DMS 273 (cell line): ENCODE measurements around the gene ZHX3.

Experiments used
- DNase-seq: peaks from one replicate; lab custom pipeline; 2025; ENCODE audit not compliant: unreplicated experiment; lab: John Stamatoyannopoulos, UW

The ZHX3 gene

DNA sequence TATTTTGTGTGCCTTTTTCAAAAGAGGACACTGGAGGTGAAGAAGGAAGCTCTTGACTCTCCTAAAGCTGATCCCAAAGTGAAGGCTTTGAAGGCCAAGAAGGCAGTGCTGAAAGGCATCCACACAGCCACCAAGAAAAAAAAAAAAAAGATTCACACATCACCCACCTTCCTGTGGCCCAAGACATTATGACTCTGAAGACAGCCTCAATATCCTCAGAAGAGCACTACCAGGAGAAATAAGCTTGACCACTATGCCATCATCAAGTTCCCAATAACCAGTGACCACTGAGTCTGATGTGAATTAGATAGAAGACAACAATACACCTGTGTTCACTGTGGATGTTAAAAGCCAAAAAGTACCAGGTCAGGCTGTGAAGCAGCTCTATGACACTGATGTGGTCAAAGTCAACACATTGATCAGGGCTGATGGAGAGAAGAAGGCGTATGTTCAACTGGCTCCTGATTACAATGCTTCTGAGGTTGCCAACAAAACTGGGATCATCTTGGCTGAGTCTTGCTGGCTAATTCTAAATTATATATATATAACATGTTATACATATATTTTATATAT lies 120.8 kb downstream of the ZHX3 start:
- DNase-seq: no peak

DNA sequence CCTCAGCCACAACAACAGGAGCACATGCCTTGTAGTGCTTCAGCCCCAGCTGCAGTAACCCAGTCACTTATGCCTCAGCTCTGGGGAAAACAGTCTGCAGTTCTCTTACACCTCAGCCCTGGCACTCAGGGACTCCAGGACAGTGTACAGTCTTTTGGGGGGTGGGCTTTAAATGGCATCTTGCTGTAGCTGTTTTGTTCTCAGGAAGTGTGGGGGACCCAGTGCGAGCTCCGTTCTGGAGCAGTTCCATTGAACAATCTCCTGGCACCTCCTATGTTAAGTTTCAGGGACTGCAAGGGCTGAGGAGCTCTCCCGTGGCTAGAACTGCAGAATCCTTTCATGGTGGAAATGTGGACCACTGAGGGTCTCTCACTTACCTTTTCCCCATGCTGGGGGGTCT lies 125.0 kb downstream of the ZHX3 start:
- no peak for DNase-seq

DNA sequence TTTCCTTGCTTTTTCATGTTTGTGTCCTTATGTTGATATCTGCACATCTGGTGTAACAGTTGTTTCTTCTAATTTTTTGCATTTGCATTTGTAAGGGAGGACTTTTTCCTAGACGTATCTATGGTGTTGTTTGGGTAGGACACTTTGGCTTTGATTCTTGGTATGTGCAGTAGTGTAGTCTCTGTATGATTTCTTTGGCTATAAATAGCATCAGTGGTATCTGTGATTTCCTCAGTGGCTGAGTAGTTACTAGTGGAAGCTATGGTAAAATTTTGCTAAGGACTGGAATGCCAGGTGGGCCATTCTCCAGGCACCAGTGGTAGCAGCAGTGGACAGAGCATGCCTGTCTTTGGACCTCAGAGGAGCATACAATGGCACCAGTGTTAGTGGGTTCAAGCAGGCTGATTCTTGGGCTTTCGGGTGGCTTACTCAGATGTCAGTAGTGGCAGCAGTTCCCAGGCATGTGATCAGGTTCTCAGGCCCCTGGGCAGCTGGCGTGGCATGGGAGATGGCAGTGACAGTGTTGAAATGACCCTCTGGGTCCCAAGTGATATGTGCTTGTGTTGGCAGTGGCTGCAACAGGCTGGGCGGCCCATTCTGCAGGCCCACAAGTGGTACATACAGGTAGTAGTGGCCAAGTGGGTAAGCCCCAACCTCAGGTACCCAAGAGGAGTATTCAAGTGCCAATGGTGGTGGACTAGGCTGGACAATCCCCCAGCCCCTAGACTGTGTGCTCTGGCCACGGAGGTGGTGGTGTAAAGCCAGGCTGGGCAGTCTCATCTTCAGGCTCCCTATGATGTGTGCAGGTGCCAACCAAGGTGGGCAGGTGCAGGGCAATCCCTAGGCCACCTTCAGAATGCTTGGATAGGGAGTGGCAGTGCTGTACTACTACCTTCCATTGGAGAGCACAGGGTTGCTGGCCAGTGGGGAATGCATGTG lies 125.7 kb downstream of the ZHX3 start:
- no peak for DNase-seq

DNA sequence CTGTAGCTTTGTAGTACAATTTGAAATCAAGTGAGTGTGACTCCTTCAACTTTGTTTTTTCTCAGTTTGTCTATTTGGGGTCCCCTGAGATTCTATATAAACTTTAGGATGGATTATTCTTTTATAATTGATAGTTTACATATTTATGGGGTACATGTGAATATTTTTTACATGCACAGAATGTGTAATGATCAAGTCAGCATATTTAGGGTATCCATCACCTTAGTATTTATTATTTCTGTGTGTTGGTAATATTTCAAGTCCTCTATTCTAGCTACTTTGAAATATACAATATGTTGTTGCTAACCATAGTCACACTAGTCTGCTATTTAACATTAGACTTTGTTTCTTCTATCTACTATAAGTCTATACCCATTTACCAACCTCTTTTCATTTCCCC lies 129.9 kb downstream of the ZHX3 start:
- no peak for DNase-seq

DNA sequence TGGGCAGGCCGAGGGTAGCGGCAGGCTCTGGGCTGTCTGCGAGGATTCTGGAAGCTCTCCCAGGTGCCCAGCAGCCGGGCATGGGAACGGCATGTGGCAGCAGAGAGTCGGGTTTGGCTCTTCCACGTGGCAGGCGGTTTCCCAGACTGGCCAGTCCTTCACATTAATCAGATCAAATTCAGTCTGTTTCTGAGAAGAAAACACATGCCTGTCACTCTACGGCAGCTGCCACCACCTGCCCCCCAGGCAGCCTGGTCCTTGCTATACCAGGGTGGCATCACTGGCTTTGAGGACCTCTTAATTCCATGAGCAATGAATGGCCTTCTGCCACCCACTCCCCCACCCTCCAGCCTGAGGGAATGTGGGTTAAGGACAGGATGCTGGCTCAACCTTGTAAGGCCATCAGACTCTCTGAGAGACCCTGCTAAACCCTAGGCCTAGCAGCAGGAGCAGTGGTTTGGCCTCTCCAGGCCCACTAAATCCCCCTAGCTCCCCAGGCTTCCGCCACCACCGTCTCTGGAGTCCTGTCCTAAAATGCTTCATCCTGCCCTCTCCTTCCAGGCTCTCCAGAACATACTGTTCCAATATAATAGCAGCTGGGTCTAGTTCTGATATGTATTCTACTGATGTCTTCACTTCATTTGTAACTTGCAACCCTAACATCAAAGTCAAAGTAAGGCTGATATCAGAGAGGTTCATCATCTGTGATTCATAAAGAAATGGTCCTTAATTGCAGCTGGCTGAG lies 132.3 kb downstream of the ZHX3 start:
- no peak for DNase-seq

DNA sequence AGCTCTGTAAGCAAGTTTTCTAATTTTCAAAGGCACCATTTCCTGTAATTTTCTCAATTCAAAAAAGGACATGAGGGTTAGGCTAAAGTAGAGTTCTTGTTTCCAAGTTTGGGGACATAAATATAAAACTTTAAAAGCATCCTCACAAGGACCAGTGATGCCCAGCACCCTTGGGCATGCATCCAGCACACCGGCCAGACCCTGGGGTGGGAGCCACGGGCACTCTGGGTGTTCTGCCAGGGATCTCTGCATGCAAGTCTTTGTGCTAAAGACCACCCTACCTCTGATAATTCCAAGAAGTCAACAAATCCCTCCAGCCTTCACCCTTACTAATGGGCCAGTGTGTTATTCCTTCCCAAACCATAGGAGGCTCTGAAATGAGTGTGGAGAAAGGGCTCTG lies 133.7 kb downstream of the ZHX3 start:
- no peak for DNase-seq

DNA sequence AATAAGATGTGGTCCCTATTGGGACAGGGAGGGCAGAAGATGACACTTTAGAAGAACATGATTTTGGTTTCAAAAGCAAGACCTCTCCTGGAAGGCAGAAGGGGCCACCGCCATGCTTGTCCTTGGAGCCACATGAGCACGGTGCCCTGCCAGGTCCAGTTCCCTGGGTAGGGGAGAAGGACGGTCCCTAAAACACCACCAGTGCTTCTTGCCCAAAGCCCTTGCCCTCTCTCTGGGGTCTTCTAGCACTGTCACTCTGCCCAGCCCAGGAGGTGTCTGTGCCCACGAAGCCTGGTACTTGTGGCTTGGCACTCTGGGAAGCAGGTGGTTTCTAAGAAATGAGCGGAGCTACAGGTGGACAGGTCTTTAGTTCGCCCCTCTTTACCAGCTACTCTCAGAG lies 134.1 kb downstream of the ZHX3 start:
- no peak for DNase-seq

DNA sequence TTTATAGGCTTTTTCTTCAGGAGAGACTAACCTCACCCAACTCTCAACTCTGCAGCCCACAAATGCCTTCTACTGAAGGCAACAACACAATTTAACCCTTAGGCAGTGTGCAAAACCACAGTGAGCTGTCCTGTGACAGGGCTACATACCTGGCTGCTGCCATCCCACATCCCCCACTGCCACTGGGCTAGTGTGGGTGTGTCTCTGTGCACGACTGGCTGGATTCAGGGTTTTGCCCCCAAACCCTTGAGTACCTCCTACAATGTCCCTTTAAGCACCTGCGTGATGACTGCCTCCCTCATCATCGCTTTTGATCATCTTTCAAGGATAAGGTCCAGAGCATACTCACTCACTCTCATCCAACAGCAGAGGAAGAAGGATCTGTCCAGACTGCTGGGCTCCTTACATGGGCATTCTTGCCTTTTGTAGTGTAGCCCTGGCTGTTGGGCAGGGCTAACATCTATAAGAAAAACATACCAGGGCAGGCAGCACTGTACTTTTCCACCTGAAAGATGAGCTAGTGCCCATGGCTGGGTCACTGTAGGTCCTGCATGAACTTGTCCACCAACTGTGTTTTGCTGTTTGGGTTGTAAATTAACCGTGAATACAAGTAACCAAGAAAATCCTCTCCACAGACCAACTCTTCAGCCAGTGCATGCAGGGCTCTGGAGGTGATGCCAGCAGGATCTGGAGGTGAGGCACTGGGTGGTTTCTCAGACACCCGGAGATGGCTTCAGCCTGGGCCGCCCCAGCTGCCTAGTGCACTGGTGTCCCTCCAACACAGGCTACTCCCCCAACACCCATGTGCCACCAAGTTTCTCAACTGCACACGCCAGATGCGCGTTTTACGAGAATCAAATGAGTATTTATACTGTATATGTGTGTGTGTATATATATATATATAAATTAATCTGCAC lies 135.0 kb downstream of the ZHX3 start:
- DNase-seq: no peak

DNA sequence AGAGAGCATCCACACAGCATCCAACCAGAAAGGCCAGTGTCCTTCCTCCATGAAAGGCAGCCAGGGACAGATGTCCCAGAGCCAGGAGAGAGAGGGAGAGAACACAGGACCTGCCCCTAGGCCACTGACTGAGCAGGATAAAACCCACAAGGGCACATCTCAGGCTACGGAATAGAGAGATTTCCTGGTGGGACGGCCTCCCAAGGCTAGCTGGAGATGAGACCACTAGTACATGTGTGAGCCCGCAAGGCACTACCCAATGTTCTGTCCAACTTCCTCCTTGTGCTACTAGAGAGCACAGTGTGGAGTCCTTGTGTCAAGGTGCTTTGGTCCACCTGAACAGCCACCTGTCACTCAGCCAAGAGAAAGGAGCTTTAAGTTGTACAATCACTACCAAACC lies 136.0 kb downstream of the ZHX3 start:
- no peak for DNase-seq

DNA sequence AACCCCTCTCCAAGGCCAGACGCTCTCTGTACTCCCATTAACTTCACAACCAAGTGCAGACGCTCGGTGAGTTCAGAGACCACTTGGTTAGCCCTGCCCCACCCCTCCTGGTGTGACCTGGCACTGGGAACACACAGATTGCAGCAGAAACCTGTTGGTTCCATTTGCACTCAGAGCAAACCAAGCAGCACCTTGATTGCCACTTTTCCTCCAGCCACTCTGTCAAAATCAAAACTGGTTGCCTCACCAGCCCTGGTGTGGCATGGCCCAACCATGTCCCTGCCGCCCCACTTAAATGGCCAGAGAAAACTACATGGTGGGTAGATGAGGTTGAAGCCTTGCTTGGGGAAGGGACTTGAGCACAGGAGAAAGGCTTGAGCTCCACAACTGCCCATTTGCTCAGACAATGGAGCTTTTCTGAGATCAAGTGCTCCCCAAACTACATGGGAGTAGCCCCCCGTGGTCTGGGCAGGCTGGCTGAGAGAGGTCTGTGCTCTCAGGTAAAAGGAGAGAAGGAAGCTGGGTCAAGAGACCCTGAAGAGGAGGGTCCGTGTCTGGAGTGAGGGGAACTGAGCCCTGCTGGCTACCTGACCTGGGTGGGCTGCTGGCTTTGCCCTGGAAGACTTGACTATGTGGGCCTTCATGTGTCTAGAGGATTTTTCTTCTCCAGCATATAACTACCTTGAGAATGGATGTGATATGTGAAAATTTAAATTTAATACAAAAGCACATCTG lies 136.8 kb downstream of the ZHX3 start:
- DNase-seq: no peak

DNA sequence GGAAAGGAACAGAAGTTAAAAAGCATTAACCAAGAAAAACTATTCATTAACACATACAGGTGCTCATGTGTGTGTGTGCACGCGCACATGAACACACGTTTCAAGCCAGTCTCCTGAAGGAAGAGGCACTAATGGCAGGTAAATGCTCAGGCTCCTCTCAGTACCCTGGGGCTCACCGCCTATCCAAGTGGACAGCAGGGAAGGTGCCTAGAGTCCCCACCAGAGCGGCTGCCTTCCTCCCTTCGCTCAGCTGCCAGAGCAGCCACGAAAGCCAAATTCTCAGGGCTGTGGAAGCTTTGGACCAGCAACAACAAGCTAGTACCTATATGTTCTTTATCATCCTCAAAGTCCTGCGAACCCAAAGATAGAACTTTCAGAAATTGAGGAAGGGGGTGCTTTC lies 137.6 kb downstream of the ZHX3 start:
- DNase-seq: no peak

DNA sequence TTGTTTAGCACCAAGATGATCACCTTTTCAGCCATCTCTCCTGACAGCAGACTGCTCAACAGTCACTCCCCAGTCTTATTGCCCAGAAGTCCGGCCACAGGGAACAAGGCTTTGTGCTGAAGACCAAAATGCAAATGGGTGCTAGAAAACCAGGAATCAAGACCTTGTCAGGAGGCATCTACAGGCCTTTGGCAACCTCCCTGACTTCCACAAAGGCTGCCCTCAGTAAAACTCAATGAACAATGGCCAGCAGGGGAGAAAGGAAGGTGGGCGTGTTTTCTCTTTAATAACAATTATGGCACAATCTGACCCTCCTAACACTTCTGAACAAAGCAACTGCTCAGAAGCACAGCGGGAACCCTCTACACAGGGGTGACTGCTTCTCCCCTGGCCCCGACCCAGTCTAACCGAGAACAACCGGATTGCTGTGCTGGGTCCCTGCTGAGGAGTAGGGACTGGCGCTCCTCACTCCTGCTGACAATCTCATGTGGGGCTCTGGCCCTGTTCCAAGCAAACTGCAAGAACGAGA lies 138.6 kb downstream of the ZHX3 start:
- peak; percentile 34 for DNase-seq

DNA sequence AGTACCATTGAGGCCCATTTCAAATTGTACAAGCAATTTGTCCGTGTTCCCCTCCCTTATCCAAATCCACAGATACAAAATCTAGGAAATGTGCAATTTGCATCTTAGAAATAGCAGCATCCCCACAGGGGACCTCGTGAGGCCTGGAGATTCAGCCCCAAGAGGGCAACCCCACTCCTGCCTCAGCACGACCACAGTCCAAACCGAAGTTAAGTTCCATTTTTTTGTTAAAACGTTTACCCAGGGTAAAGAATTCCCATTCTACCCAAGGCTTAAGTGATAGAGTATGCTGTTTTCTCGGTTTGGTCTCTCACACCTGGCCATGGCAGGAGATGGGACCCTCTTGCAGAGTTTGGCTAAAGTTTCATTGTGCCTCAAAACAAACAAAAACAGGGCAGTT lies 139.0 kb downstream of the ZHX3 start:
- no peak for DNase-seq

DNA sequence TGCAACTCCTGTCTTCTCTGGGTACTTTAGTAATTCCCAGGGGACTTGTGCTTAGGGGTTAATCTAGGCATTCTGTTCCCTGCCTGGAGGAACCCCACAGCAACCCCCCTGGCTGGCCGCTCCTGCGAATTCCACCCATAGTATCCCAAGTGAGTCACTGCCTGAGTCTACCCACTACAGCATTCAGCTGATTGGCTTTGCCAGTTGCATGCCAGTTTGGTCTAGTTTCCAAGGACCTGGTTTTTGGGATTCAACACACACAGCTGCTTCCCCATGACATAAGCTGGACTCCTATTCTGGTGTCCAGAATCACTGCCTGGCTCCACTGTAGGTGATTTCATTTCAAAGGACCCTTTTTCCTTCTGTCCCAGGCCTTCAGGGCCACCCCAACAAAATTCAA lies 139.9 kb downstream of the ZHX3 start:
- DNase-seq: peak; percentile 15

DNA sequence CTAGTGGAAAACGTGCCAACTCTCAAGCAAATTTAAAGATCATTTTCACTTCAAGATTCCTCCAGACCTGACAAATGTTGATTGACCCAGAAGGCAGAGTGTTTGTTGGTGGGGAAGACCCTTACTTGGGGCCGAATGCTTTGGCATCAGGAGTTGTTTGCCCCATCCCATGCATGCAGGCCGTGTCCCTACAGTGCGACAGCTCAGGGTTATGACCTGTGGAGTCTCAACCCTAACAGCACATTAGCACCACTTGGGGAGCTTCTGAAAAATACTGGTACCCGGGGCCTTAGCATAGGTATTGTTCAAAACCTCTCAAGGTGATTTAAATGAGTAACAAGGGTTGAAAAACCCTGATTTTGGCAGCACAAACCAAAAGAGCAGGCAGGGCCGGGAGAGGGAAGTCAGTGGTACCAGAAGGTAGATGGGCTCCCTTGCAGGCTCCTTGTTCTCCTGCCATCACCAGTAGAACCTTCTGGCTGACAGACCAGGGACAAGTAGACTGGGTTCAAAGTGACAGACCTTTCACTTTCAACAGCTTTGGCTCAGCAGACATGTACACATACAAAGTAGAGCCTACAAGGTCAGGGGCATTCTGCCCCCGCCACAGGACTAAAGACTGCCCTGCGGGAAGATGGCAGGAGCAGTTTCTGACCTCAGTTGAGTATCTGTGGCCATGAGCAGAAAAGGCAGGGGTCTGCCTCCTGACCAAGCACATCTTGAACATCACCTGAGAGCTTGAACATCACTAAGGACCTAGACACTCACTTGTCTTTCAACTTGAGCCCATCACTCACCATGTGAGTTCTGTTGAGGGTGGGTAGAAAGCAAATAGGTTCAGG lies 140.6 kb downstream of the ZHX3 start:
- DNase-seq: no peak

DNA sequence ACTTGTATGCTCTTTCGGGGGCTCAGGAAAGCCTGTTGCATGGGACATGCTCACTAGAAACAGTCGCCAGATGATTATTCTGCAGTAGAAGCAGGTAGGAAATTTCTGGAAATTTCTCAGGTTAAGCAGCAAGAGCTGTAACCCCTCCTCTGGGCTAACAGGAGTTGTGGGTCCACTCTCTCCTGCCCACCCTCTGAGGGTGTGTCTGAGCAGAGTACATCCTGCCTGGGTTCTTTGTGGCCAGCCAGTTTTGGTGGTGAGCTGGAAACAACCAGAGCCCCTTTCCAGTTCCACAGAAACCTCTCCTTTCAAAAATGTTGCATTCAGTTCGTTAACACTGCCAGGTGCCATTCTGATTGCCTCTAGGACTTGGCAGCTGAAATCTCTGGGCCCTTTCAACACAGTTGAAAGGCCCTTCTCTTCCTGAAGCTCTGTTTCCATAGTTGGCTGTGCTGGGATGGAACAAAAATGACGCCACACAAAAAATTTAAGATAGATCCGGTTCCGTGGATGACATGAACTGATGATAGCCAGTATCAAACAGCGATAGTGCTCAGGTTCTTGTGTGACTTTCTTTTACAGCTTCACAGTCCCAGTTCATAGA lies 141.7 kb downstream of the ZHX3 start:
- no peak for DNase-seq

DNA sequence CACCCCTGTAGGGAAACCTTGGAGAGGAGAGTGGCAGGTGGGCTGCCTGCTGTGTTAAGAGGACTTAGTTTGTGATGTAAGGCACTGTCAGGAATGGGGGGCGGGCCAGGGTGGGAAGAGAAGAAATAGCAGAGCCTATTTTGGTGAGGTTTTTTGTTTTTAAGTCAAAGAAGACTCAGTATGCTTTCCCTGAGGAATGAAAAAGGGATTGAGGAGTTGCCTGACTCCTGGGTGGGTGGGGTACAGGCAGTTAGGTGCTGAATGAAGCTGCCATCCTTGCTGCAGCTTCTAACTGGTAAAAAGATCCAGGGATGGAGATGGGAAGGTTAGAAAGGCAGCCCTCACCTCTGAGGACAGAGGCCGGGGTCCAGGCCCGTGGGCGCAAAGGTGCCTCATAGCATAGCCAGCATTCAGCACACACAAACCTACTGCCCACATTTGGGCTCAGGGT lies 142.3 kb downstream of the ZHX3 start:
- no peak for DNase-seq

DNA sequence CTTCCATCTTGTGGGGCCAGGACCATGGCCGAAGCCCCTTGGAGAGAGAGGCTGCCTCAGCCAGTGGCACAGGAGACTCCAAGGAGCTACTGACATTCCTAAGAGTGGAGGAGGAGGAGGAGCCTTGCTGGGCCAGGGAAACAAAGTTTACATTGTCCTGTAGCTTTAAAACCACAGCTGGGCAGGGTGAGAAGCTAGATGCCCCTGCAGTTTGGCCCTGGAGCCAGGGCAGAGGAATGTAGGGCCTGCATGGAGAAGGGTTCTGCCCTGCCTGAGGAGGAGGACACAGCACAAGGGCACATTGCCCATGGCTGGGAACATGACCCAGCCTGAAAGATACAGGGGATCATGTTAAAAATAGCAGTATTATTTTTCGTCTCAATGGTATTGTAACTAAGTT lies 142.7 kb downstream of the ZHX3 start:
- no peak for DNase-seq

DNA sequence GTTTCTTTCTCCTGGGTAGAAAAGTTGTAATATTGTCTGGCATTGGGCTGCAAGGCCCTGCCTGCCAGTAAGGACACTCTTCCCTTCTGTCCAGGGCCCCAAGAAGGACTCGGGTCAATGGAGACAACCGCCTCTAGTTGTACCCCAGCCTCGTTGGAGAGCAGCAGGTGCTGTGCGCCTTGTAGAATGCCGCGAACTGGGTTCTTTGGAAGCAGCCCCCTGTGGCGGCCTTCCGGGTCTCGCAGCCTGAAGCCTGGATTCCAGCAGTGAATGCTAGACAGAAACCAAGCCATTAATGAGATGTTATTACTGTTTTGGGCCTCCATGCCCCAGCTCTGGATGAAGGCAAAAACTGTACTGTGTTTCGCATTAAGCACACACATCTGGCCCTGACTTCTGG lies 143.2 kb downstream of the ZHX3 start:
- DNase-seq: no peak
